ENCODE results near the gene ZNF664.

DNA sequence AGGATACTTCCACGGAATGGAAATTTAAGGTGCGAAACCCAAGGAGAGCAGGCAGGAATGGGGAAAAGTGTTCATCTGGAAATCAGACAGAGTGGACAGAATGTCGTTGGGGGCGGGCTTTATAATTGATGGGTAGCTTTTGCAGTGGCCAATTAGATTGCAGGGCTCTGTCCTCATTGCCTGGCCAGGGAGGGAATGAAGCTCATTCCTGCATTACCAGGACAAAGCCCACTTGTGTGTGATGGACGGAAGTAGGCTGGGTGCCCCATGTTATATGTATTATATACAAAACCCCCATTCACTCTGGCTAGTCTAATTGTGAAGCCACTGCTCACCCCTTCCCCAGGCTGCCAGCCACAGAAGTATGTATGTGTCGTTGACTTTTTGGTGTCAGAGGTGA is 23.6 kb downstream of the ZNF664 start:
- TF ChIP-seq, protein P1, sequence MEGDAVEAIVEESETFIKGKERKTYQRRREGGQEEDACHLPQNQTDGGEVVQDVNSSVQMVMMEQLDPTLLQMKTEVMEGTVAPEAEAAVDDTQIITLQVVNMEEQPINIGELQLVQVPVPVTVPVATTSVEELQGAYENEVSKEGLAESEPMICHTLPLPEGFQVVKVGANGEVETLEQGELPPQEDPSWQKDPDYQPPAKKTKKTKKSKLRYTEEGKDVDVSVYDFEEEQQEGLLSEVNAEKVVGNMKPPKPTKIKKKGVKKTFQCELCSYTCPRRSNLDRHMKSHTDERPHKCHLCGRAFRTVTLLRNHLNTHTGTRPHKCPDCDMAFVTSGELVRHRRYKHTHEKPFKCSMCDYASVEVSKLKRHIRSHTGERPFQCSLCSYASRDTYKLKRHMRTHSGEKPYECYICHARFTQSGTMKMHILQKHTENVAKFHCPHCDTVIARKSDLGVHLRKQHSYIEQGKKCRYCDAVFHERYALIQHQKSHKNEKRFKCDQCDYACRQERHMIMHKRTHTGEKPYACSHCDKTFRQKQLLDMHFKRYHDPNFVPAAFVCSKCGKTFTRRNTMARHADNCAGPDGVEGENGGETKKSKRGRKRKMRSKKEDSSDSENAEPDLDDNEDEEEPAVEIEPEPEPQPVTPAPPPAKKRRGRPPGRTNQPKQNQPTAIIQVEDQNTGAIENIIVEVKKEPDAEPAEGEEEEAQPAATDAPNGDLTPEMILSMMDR (IDR thresholded peaks at IDR 0.05), result no peak
- TF ChIP-seq ZFX (IDR thresholded peaks at IDR 0.05; ENCODE audit: borderline replicate concordance), result no peak

Data from 22Rv1 (cell line).